ENCODE measurements around the gene MID1. TPM values are rescaled to one million over a fixed set of nuclear protein-coding genes. Genes with fewer than 3 reads are reported as not detected.
A peak's percentile ranks its signal among the peaks of the same experiment; 100 is the strongest.

The MID1 gene
- 10 to 100 TPM; 17.9 to 21.8 (median 18.6) TPM for total RNA-seq (2021; fragmentation: NEBNext Ultra II Directional; extraction: Animal tissue kit (Norgen Biotek cat#: 25700))
- long read RNA-seq, full-length matches to known transcripts, result 6 of 10 reads
- long read RNA-seq, partial matches to known transcripts, result 1 of 10 reads
- long read RNA-seq, other reads (novel, unspliced or antisense), result 3 of 10 reads

DNA sequence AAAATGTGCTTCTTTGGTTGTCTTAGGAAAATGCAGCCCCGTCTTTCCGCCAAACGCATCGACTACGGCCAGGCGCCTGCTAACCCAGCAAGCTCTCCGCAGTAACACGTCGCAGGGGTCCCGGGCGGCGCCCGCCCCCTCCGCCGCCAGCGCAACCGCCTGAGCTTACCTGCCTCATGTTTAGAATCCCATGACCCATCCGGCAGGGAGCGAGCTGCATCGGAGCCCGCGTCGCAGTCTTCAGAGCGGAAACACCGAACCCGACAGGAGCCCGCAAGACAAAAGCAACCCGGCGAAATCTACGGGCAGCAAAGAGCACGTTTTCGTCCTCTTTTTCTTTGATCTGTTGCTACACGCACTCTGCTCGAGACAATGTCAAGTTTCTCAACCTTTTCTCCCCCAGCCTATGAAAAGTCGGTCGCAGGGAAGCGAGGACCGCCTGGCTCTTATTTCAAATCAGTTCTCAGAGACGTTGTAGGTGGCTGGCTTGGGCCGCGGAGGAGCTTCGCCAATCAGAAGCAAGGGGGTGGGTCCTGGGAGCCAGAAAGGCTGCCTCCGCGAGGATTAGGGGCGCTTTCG is at the start of gene MID1:
TSS of gene MID1 (minus strand) at position 465 of the 579 bp plus-strand sequence. CDS start 53,038 bp downstream, outside the sequence.
- TF ChIP-seq CTCF (IDR thresholded peaks at IDR 0.05), result no peak
- H3K27ac Mint-ChIP-seq, result peak within 1 kb of the TSS; percentile 96

GRCh38 chrX:10667143-10667542 is 46.8 kb upstream of the MID1 start:
- no peaks in the 10 kb centered on the region for H3K36me3 Mint-ChIP-seq (ENCODE audit: low read depth)
- H3K27ac Mint-ChIP-seq, result no peak overlapping the region
- no peaks in the 10 kb centered on the region for H3K27me3 Mint-ChIP-seq (ENCODE audit: insufficient read depth)
- H3K4me1 Mint-ChIP-seq (ENCODE audit: low read depth), result no peaks in the 10 kb centered on the region
- TF ChIP-seq CTCF (IDR thresholded peaks at IDR 0.05), result no peak
- no peak overlapping the region for H3K4me3 Mint-ChIP-seq
- no peak for DNase-seq
- no peaks in the 10 kb centered on the region for H3K9me3 Mint-ChIP-seq

More for the DNA sequence above, at the start of gene MID1:
- DNase-seq, result peak; percentile 77
- Mint-ChIP-seq H3K4me1 (ENCODE audit: low read depth) (peaks cover 52% of the 10 kb centered on the region), H3K4me3 (peak within 1 kb of the TSS; percentile 97), H3K9me3 (no peaks in the 10 kb centered on the region), H3K27me3 (ENCODE audit: insufficient read depth) (no peaks in the 10 kb centered on the region; the same call in 1 of the 2 replicates), H3K36me3 (ENCODE audit: low read depth) (no peaks in the 10 kb centered on the region)

DNA sequence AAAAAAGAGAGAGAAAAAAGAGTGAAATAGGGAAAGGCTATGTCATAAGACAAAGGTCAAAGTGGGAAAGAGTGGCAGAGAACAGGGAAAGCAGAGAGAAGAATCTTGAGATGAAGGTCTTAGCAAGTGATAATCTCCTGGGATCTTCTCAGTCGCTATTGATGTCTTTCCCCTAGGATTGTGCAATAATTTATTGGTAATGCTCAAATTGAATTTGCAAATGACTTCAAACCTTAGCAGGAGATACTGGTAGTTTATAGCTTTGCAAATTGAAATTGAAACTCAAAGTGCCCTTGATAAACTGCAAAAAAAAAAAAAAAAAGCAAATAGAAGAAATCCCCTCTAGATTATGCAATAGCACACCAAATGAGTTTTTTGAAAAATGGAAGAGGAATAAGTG is 45.7 kb upstream of the MID1 start:
- Mint-ChIP-seq H3K27me3 (ENCODE audit: insufficient read depth) (no peaks in the 10 kb centered on the region), H3K9me3 (no peaks in the 10 kb centered on the region), H3K4me1 (ENCODE audit: low read depth) (no peaks in the 10 kb centered on the region), H3K36me3 (ENCODE audit: low read depth) (no peaks in the 10 kb centered on the region), H3K27ac (no peak overlapping the region), H3K4me3 (no peak overlapping the region)
- TF ChIP-seq CTCF (IDR thresholded peaks at IDR 0.05), result no peak
- DNase-seq, result no peak

DNA sequence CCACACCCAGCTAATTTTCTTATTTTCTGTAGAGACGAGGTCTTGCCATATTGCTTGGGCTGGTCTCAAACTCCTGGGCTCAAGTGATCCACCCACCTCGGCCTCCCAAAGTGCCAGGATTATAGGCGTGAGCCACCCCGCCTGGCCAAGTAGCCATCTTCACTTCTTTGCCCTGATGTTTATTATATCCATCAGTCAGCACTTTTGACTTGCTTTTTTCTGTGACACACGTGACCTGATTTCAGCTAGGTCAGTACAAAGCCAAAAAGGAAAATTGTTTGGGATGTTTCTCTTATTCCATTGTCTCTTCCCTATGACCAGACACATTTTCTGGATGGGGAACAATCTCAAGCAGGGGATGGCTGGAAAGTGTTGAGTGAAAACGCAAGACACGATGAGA is 45.3 kb upstream of the MID1 start:
- TF ChIP-seq CTCF (IDR thresholded peaks at IDR 0.05), result no peak
- Mint-ChIP-seq H3K27me3 (ENCODE audit: insufficient read depth) (no peaks in the 10 kb centered on the region), H3K4me3 (no peak overlapping the region), H3K9me3 (no peaks in the 10 kb centered on the region), H3K4me1 (ENCODE audit: low read depth) (no peaks in the 10 kb centered on the region), H3K36me3 (ENCODE audit: low read depth) (no peaks in the 10 kb centered on the region), H3K27ac (no peak overlapping the region)
- no peak for DNase-seq

GRCh38 chrX:10660171-10660570 is 39.8 kb upstream of the MID1 start:
- Mint-ChIP-seq H3K4me3 (no peak overlapping the region), H3K36me3 (ENCODE audit: low read depth) (no peaks in the 10 kb centered on the region), H3K27ac (no peak overlapping the region), H3K4me1 (ENCODE audit: low read depth) (no peaks in the 10 kb centered on the region), H3K27me3 (ENCODE audit: insufficient read depth) (peaks cover 3% of the 10 kb centered on the region), H3K9me3 (peaks cover 3% of the 10 kb centered on the region; the same call in 1 of the 2 replicates)
- no peak for DNase-seq
- no peak for TF ChIP-seq CTCF (IDR thresholded peaks at IDR 0.05)
